SIG-M5 treated with dmso at 0.1 percent for 504 hours (cell line): ENCODE data around the gene OPTN.

Source experiments
- DNase-seq: peaks from one replicate; lab custom pipeline; 2025; ENCODE audit not compliant: unreplicated experiment; lab: John Stamatoyannopoulos, UW

OPTN gene

DNA sequence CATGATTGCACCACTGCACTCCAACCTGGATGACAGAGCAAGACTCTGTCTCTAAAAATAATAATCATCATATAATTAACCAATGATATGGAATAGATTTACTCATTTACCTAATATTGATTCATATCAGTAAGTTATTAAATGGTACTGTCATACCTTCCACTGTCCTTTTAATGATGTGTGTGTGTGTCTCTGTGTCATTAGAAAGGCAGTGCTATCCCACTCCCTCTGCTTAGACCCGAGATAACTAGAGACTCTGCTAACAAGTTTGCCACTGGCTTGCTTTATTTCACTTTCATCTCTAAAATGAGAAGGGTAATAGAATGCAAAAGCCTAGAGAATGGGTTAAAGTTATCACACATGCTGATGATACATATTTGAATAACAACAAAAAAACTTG is 82.5 kb downstream of the OPTN start:
- no peak for DNase-seq

DNA sequence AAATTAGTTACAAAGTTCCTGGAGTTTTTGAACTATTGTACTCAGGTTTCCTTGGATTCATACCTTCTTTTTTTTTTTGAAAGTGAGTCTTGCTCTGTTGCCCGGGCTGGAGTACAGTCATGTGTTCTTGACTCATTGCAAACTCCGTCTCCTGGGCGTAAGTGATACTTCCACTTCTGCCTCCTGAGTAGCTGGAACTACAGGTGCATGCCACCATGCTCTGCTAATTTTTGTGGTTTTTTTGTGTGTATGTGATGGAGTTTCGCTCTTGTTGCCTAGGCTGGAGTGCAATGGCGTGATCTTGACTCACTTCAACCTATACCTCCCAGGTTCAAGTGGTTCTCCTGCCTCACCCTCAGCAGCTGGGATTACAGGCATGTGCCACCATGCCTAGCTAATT is 83.7 kb downstream of the OPTN start:
- no peak for DNase-seq

DNA sequence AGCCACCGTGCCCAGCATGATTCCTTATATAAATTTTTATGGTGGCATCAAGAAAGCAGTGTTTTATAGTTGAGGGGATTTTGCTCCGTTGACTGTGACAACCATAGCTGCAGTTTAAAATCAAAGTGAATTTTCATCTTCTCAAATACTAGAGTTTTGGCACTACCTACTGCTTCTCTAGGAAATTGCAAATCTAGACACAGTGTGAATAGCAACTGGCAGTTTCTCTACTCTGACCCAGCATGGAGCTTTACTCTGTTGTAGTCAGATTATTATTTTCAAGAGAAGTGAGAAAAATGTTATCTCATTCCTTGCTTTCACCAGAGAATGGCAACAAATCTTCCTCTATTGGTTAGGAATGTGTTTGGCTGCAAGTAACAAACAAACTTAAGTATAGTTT is 84.3 kb downstream of the OPTN start:
- DNase-seq = no peak

DNA sequence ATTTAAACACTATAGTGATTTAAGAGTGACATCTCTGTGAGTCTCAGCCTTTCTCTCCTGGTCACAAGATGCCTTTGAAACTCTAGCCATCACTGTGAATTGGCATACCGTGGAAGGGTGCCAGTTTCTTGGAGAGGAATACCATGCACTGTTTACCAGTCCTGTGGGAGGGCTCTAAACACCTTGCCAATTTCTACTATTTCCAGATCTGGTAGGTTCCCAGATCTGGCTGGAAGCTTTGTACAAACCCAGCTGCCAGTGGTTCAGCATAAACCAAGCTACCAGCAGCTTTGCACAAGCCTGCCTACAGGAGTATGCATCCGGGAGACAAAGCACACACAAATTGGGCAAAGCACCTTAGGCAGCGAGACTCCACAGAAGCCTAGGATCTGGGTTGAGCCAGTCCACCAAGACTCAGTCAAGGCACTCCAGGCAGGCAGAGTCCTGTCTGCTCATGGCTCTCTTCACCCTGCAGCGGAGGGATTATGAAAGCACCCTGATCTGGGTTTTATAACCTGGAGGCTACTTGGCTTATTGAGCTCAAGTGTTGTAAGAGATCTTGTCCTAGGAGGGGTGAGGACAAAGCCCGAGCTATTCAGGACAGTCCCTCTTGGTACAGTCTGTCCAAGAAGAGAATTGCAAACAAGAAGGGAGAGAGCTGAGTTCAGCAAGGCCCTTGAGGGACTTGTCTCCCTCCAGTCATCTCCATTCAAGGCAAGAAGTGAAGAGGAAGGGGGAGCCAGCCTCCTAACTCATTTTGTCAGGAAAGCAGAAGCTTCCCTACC is 85.0 kb downstream of the OPTN start:
- no peak for DNase-seq

DNA sequence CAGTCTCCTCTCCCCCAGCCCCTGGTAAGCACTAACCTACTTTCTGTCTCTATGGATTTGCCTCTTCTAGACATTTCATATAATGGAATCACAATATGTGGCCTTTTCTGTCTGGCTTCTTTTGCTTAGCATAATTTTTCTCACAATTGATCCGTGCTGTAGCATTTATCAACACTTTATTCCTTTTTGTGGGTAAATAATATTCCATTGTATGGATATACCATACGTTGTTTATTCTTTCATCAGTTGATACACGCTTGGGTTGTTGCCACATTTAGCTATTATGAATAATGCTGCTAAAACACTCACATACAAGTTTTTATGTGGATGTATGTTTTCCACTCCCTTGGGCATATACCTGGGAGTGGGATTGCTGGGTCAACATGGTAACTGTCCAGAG is 87.2 kb downstream of the OPTN start:
- DNase-seq = no peak
